ENCODE measurements around the gene OR5W2.
A peak's percentile ranks its signal among the peaks of the same experiment; 100 is the strongest.

OR5W2 gene

GRCh38 chr11:55942785-55943392 lies 28.5 kb upstream of the OR5W2 start:
- TF ChIP-seq SPI1 (IDR thresholded peaks at IDR 0.05; ENCODE audit: borderline replicate concordance, low read depth) (no peak), CTCF (IDR thresholded peaks at IDR 0.05; ENCODE audit: insufficient read depth, low read length) (peak; percentile 10), GABPA (IDR thresholded peaks at IDR 0.05; ENCODE audit: low read depth) (no peak), POLR2AphosphoS5 (IDR thresholded peaks at IDR 0.05; ENCODE audit: low read depth) (no peak), REST (IDR thresholded peaks at IDR 0.05; ENCODE audit: insufficient replicate concordance, low read depth) (no peak)
- peak; percentile 1 to 3 for DNase-seq (ENCODE audit: low read depth in 1 of 2, low spot score in 1 of 2)
- no peak overlapping the region for H3K27ac ChIP-seq (replicated peaks)
- H3K27me3 ChIP-seq (ENCODE audit: insufficient read depth, poor library complexity, severe bottlenecking) = no peaks in the 10 kb centered on the region
- no peak overlapping the region for H3K4me3 ChIP-seq (replicated peaks; ENCODE audit: insufficient read depth, low read length)

- H3K4me3 ChIP-seq (replicated peaks; ENCODE audit: insufficient read depth, low read length) = no peak within 1 kb of the TSS
- no peaks in the 10 kb centered on the region for H3K27me3 ChIP-seq (ENCODE audit: insufficient read depth, poor library complexity, severe bottlenecking)
- TF ChIP-seq POLR2AphosphoS5 (IDR thresholded peaks at IDR 0.05; ENCODE audit: low read depth) = no peak
- no peak for TF ChIP-seq SPI1 (IDR thresholded peaks at IDR 0.05; ENCODE audit: borderline replicate concordance, low read depth)
- no peak for TF ChIP-seq GABPA (IDR thresholded peaks at IDR 0.05; ENCODE audit: low read depth)
- no peak for TF ChIP-seq CTCF (IDR thresholded peaks at IDR 0.05; ENCODE audit: insufficient read depth, low read length)
- TF ChIP-seq REST (IDR thresholded peaks at IDR 0.05; ENCODE audit: insufficient replicate concordance, low read depth) = no peak
Observed at GRCh38 chr11:55936300-55936699, 21.9 kb upstream of the OR5W2 start, which contains the start of gene OR5I1. Gene OR5I1 (minus strand): TSS chr11:55936400. CDS start chr11:55936400, 0 bp downstream.

GRCh38 chr11:55920537-55920936 lies 6.2 kb upstream of the OR5W2 start:
- DNase-seq (ENCODE audit: low read depth in 1 of 2, low spot score in 1 of 2) = no peak
- H3K27ac ChIP-seq (replicated peaks) = no peak overlapping the region
- TF ChIP-seq CTCF (IDR thresholded peaks at IDR 0.05; ENCODE audit: insufficient read depth, low read length) (no peak), SPI1 (IDR thresholded peaks at IDR 0.05; ENCODE audit: borderline replicate concordance, low read depth) (no peak), REST (IDR thresholded peaks at IDR 0.05; ENCODE audit: insufficient replicate concordance, low read depth) (no peak), GABPA (IDR thresholded peaks at IDR 0.05; ENCODE audit: low read depth) (no peak), POLR2AphosphoS5 (IDR thresholded peaks at IDR 0.05; ENCODE audit: low read depth) (no peak)
- H3K4me3 ChIP-seq (replicated peaks; ENCODE audit: insufficient read depth, low read length) = no peak overlapping the region
- no peaks in the 10 kb centered on the region for H3K27me3 ChIP-seq (ENCODE audit: insufficient read depth, poor library complexity, severe bottlenecking)

More at GRCh38 chr11:55936300-55936699, 21.9 kb upstream of the OR5W2 start, which contains the start of gene OR5I1:
- DNase-seq (ENCODE audit: low read depth in 1 of 2, low spot score in 1 of 2) = no peak
- no peak within 1 kb of the TSS for H3K27ac ChIP-seq (replicated peaks)

Measured in HL-60 (cell line).